Effector memory CD8-positive, alpha-beta T cell (primary cell): ENCODE data around the gene PSMB3.
A peak's percentile ranks its signal among the peaks of the same experiment; 100 is the strongest.
"Not testable (repeated sequence)": the region's sequence is repeated elsewhere in the genome, so short reads cannot be mapped to it uniquely, and the experiment has no call there.

Experiments
- ATAC-seq: fragments of 150-1000 bp; cut with Tn5 transposase; replicated peaks from 2 replicates; pipeline ENCODE4 v1.10.0; 2021; ENCODE audit warnings: mild to moderate bottlenecking, moderate library complexity
- DNase-seq, 3 experiments: peaks; one replicate each; pipeline ENCODE4 v3.0.0; 2021
- H3K27ac Mint-ChIP-seq, 2 donors: one replicate each; pipeline ENCODE4 v1.8.0; 2022; ENCODE audit warnings: mild to moderate bottlenecking in 2 of 2, mixed read lengths in 2 of 2, moderate library complexity in 2 of 2
- H3K27me3 Mint-ChIP-seq, 2 donors: one replicate each; pipeline ENCODE4 v1.8.0; 2022; ENCODE audit warnings: mixed read lengths in 2 of 2
- H3K36me3 Mint-ChIP-seq: one replicate; pipeline ENCODE4 v1.8.0; 2022; ENCODE audit warnings: mild to moderate bottlenecking, moderate library complexity, mixed read lengths; ENCODE audit not compliant: insufficient read depth
- H3K4me1 Mint-ChIP-seq, 2 donors: one replicate each; pipeline ENCODE4 v1.8.0; 2022; ENCODE audit warnings: low read depth in 2 of 2, mixed read lengths in 2 of 2
- H3K4me3 Mint-ChIP-seq, 2 donors: one replicate each; pipeline ENCODE4 v1.8.0; 2022; ENCODE audit warnings: mild to moderate bottlenecking in 2 of 2, mixed read lengths in 2 of 2, moderate library complexity in 2 of 2
- H3K9me3 Mint-ChIP-seq, 2 donors: one replicate each; pipeline ENCODE4 v1.8.0; 2022; ENCODE audit warnings: mixed read lengths in 2 of 2

Gene PSMB3

GRCh38 chr17:38724337-38724988 lies 28.1 kb upstream of the PSMB3 start:
- Mint-ChIP-seq H3K27ac (peak overlapping the region; percentile 44 to 83), H3K4me3 (peak overlapping the region; percentile 52 to 70), H3K9me3 (no peaks in the 10 kb centered on the region), H3K27me3 (no peaks in the 10 kb centered on the region), H3K36me3 (peaks cover 60% of the 10 kb centered on the region), H3K4me1 (peaks cover 56 to 59% of the 10 kb centered on the region in 2 donors)
- DNase-seq (no peak), ATAC-seq (peak; percentile 11)

GRCh38 chr17:38725066-38725465 lies 27.5 kb upstream of the PSMB3 start:
- ATAC-seq (no peak), DNase-seq (no peak)
- no peaks in the 10 kb centered on the region for H3K9me3 Mint-ChIP-seq
- H3K4me1 Mint-ChIP-seq, result peaks cover 58 to 60% of the 10 kb centered on the region in 2 donors
- H3K4me3 Mint-ChIP-seq, result peak overlapping the region; percentile 52 to 70
- peak overlapping the region; percentile 83 to 94 for H3K27ac Mint-ChIP-seq
- H3K27me3 Mint-ChIP-seq, result no peaks in the 10 kb centered on the region
- H3K36me3 Mint-ChIP-seq, result peaks cover 57% of the 10 kb centered on the region

- not testable (repeated sequence) for H3K27me3 Mint-ChIP-seq
- peak overlapping the region; percentile 33 to 70 for H3K4me3 Mint-ChIP-seq
Measured at GRCh38 chr17:38726145-38726544, 26.4 kb upstream of the PSMB3 start.

DNA sequence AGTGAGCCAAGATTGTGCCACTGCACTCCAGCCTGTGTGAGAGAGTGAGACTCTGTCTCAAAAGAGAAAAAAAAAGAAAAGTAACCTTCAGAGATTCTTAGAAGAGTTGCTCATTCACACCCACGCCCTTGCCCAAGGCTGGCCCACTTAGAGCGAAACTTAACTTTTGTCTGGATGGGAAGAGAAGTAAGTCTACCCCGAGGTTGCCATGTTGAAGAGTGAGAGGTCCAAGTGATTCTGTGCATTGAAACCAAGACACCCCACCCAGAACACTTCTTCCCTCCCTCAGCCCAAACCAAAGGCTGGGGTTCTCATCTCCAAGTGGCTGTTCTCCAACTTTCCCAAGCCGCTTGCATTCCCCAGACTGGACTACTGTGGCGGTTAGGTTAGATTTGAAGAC lies 24.8 kb upstream of the PSMB3 start:
- H3K27me3 Mint-ChIP-seq, result no peaks in the 10 kb centered on the region
- peak; percentile 57 to 62 (median 57) for DNase-seq
- peak; percentile 53 for ATAC-seq
- H3K9me3 Mint-ChIP-seq, result no peaks in the 10 kb centered on the region
- H3K4me3 Mint-ChIP-seq, result peak overlapping the region; percentile 82 to 88
- H3K4me1 Mint-ChIP-seq, result peaks cover 68 to 73% of the 10 kb centered on the region in 2 donors
- peak overlapping the region; percentile 94 to 99 for H3K27ac Mint-ChIP-seq
- peaks cover 45% of the 10 kb centered on the region for H3K36me3 Mint-ChIP-seq

More at GRCh38 chr17:38726145-38726544, 26.4 kb upstream of the PSMB3 start:
- not testable (repeated sequence) for DNase-seq, ATAC-seq, H3K9me3 Mint-ChIP-seq
- Mint-ChIP-seq H3K4me1 (peaks cover 59 to 62% of the 10 kb centered on the region in 2 donors), H3K36me3 (peaks cover 52% of the 10 kb centered on the region), H3K27ac (peak overlapping the region; percentile 83 to 94)

DNA sequence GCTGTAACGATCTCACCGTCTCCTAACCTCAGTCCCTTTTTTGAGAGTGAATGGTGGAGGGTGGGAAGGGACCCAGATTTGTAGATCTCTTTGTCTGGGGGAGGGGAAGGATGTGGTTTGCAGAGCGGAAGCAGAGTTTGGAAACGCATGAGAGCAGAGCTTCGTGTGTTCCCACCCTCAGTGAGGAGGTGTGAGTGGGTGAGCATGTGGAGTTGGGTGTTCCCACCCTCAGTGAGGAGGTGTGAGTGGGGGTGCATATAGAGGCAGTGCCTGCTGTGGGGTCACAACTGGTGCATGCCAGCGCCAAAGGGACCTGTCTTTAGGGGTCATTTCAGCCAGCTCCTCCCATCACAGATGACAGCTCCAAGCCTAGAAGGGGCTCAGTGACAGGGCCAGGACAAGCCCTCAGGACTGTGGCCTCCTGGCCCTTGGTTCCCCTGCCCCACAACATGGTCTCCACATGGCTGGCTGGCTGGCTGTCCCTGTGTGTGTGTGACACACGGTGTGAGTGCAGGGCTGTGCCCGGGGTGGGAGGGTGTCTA lies 24.2 kb upstream of the PSMB3 start:
- H3K4me3 Mint-ChIP-seq, result peak overlapping the region; percentile 82 to 88
- H3K27me3 Mint-ChIP-seq, result no peaks in the 10 kb centered on the region
- ATAC-seq (peak; percentile 62), DNase-seq (peak; percentile 68 to 73 (median 73))
- no peaks in the 10 kb centered on the region for H3K9me3 Mint-ChIP-seq
- H3K36me3 Mint-ChIP-seq, result peaks cover 42% of the 10 kb centered on the region
- H3K27ac Mint-ChIP-seq, result peak overlapping the region; percentile 94 to 99
- peaks cover 68 to 73% of the 10 kb centered on the region in 2 donors for H3K4me1 Mint-ChIP-seq

DNA sequence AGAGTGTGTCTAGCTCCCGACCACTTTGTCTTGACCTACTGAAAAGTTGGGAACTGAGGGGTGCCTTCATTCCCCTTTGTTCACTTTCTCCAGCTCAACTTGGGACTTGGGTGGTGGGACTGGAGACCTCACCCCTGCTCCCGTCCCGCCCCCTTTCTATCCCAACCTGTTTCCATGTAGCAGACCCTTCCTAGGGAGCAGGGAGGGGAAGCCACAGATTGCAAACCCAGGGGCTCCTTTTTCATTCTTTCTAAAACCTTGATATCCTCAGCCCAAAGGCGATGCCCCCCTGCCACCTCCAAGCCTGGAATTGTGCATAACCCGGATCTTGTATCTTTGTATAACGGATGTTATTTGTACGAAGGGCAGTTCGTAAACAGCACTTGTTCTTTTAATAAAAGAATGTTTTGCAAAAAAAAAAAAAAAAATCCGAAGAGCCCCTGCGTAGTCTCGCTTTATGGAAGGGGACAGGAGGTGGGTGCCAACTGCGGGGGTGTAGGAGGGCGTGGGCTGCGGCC lies 23.1 kb upstream of the PSMB3 start:
- ATAC-seq, result no peak
- peaks cover 70 to 75% of the 10 kb centered on the region in 2 donors for H3K4me1 Mint-ChIP-seq
- peaks cover 37% of the 10 kb centered on the region for H3K36me3 Mint-ChIP-seq

DNA sequence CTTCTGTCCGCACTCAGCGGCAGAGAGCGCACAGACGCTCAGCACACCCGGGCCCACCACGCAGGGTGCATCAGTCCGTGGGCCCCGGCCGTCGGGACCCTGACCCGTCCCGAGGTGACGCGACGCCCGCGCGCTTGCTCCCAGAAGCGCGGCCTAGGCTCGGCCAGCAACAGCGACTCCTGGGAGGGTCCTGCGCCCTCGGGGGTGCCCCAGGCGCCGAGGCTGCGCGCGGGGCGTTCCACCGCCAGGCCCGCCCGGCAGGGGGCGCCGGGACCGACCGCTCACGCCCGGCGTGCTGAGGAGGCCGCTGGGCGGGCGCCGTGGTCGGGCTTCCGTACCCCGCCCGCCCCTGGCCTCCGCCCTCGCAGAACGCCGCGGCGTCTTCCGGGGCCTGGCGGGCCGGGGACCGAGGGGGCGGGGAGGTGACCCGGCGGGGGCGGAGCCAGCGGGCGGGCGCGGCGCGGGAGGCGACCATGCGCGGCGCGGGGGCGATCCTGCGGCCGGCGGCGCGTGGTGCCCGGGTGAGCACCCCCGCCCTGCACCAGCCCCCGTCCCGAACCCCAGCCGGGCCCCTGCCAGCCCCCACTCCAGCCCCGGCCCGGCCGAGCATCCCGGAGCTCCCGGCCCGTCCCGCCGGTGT lies 22.5 kb upstream of the PSMB3 start, which contains the start of gene CISD3:
CISD3 (plus strand) TSS at position 456 of the 640 bp plus-strand sequence; CDS start at position 474, 18 bp downstream.
- no peaks in the 10 kb centered on the region for H3K9me3 Mint-ChIP-seq

More for the DNA sequence above, 23.1 kb upstream of the PSMB3 start:
- H3K4me3 Mint-ChIP-seq, result peak overlapping the region; percentile 82 to 88
- no peaks in the 10 kb centered on the region for H3K9me3 Mint-ChIP-seq
- DNase-seq, result no peak
- H3K27me3 Mint-ChIP-seq, result no peaks in the 10 kb centered on the region
- peak overlapping the region; percentile 94 to 99 for H3K27ac Mint-ChIP-seq

DNA sequence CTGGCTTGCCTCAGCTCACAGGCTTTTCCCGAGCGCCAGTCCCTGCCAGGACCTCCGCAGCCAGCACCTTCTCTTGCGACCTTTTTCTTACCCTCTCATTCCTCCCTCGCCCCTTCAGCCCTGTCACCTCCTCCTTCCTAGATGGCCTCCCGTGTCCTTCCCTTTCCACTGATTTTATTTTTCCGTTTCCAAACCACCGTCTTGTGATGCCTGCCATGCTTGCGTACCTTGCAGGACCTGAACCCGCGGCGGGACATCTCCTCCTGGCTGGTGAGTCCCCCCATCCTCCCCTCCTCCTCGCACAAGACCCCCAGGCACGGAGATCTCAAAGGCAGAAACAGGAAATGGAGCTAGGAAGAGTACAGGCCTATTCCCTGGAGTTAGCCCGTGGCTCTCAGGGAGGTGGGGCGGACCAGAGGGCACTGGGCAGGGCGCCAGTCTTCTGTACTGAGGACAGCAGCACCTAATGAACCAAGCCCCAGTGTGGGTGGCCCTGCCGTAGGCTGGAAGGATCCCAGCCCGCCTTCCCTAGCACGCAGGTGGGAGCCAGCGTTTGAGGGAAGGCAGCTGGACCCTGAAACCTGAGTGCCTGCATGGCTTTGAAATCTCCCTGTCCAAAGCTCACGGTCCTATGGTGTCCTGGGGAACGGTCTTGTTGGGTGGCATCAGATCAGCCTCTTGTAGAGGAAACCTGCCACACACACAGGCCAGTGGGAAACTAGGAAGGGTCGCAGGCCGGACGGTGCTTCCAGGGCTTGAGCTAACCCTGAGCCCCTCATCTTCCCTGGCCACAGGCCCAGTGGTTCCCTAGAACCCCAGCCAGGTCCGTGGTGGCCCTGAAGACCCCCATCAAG lies 21.8 kb upstream of the PSMB3 start:
- H3K36me3 Mint-ChIP-seq, result peaks cover 28% of the 10 kb centered on the region
- no peaks in the 10 kb centered on the region for H3K27me3 Mint-ChIP-seq
- ATAC-seq (no peak), DNase-seq (no peak)
- H3K4me1 Mint-ChIP-seq, result peaks cover 68 to 72% of the 10 kb centered on the region in 2 donors
- peak overlapping the region; percentile 88 to 98 for H3K27ac Mint-ChIP-seq
- H3K4me3 Mint-ChIP-seq, result peak overlapping the region; percentile 99
- H3K9me3 Mint-ChIP-seq, result no peaks in the 10 kb centered on the region

More for the DNA sequence above, 22.5 kb upstream of the PSMB3 start, which contains the start of gene CISD3:
- Mint-ChIP-seq H3K27ac (peak within 1 kb of the TSS; percentile 94 to 99), H3K27me3 (no peaks in the 10 kb centered on the region), H3K4me3 (peak within 1 kb of the TSS; percentile 99), H3K36me3 (peaks cover 35% of the 10 kb centered on the region), H3K4me1 (peaks cover 70 to 71% of the 10 kb centered on the region in 2 donors)
- DNase-seq, result peak; percentile 78 to 88 (median 81)
- peak; percentile 74 for ATAC-seq

GRCh38 chr17:38731526-38732294 lies 20.8 kb upstream of the PSMB3 start:
- H3K27me3 Mint-ChIP-seq, result no peaks in the 10 kb centered on the region
- H3K4me3 Mint-ChIP-seq, result peak overlapping the region; percentile 99
- DNase-seq (no peak), ATAC-seq (no peak)
- H3K9me3 Mint-ChIP-seq, result no peaks in the 10 kb centered on the region
- H3K27ac Mint-ChIP-seq, result peak overlapping the region; percentile 66 to 98
- H3K4me1 Mint-ChIP-seq, result peaks cover 62 to 72% of the 10 kb centered on the region in 2 donors
- H3K36me3 Mint-ChIP-seq, result peaks cover 27% of the 10 kb centered on the region

DNA sequence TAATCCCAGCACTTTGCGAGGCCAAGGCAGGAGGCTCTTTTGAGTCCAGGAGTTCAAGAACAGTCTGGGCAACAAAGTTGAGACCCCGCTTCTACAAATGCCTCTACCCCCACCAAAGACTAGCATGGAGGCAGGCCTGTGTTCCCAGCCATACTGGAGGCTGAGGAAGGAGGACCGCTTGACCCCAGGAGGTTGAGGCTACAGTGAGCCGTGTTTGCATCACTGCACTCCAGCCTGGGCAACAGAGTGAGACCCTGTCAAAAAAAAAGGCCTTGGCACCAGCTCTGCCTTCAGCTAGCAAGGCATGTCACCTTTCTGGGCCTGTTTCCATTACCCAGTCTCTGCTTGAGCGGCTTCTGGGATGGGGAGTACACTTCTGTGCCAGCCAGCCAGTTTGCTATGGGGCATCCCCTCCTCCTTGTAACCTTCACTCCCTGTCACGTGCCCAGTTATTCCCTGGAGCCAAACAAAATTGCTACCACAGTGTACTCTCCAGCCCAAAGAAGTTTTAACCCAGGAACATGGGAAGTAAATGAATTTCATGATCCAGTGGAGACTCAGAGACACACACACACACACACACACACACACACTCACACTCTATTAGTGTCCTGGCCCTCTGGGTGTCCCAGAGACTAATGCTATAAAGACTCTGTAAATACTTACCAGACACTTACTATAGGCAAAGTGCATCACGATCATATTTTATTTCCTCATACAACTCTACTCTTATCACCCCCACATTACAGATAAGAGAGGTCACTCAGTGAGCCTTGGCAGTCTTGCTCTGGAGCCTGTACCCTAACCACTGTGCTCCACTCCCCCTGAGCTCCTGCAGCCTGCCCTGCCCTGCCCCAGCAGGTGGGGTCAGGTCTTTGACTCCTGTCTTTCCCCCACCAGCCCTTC lies 19.9 kb upstream of the PSMB3 start:
- H3K36me3 Mint-ChIP-seq, result peaks cover 22% of the 10 kb centered on the region
- DNase-seq, result no peak
- peak overlapping the region; percentile 99 for H3K4me3 Mint-ChIP-seq
- H3K4me1 Mint-ChIP-seq, result peaks cover 57 to 65% of the 10 kb centered on the region in 2 donors
- H3K27ac Mint-ChIP-seq, result peak overlapping the region; percentile 66 to 98
- no peak for ATAC-seq
- H3K9me3 Mint-ChIP-seq, result no peaks in the 10 kb centered on the region
- no peaks in the 10 kb centered on the region for H3K27me3 Mint-ChIP-seq

GRCh38 chr17:38733282-38733981 lies 19.1 kb upstream of the PSMB3 start:
- Mint-ChIP-seq H3K27ac (peak overlapping the region; percentile 66 to 98), H3K36me3 (peaks cover 14% of the 10 kb centered on the region), H3K9me3 (no peaks in the 10 kb centered on the region), H3K4me1 (peaks cover 49 to 57% of the 10 kb centered on the region in 2 donors), H3K27me3 (peaks cover 0 to 3% of the 10 kb centered on the region in 2 donors), H3K4me3 (peak overlapping the region in 1 of 2 donors; percentile 41)
- DNase-seq (no peak), ATAC-seq (no peak)
